Measurements from ENCODE around the gene USP48.

USP48 gene

GRCh38 chr1:21651214-21652042 lies 131.5 kb downstream of the USP48 start:
- DNase-seq: peak; percentile 57

GRCh38 chr1:21650400-21650799 lies 132.5 kb downstream of the USP48 start:
- DNase-seq: no peak

GRCh38 chr1:21649315-21649714 lies 133.6 kb downstream of the USP48 start:
- no peak for DNase-seq

GRCh38 chr1:21648791-21649190 lies 134.2 kb downstream of the USP48 start:
- DNase-seq: no peak

- no peak for DNase-seq
Observed at GRCh38 chr1:21648352-21648730, 134.6 kb downstream of the USP48 start.

GRCh38 chr1:21647431-21648351 lies 135.3 kb downstream of the USP48 start:
- peak; percentile 89 for DNase-seq

DNA sequence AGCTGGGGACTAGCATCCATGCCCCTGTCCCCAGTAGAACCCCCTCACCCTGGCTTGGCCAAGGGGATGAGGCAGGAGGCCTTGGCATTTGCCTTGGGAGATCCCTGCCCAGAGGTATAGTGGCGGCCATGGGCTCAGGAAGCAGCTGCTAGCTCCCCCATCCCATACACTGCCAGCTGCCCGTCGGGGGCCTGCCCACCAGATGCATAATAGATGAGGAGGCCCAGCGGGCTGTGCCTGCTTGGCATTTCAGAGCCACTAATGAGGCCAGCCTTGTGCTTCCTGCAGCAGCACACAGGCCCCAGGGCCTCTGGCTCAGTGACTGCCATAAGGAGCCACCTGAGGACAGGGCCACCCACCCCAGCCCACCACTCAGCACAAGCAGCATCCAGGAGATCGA lies 137.4 kb downstream of the USP48 start:
- DNase-seq: no peak

- no peak for DNase-seq
Observed at GRCh38 chr1:21644906-21645305, 138.0 kb downstream of the USP48 start.

DNA sequence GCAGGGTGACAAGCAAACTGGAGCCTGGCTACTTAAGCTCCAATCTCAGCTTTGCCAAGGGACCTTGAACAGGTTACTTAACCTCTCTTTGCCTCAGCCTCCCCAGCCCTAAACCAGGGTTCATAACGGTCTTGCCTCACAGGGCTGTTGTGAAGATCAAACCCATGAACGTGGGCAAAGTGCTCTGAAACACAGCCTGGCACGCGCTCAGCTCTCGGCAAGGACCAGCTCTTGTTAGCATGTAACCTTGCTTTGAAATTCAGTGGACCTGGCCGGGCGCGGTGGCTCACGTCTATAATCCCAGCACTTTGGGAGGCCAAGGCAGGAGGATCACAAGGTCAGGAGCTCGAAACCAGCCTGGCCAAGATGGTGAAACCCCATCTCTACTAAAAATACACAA lies 138.6 kb downstream of the USP48 start:
- no peak for DNase-seq

DNA sequence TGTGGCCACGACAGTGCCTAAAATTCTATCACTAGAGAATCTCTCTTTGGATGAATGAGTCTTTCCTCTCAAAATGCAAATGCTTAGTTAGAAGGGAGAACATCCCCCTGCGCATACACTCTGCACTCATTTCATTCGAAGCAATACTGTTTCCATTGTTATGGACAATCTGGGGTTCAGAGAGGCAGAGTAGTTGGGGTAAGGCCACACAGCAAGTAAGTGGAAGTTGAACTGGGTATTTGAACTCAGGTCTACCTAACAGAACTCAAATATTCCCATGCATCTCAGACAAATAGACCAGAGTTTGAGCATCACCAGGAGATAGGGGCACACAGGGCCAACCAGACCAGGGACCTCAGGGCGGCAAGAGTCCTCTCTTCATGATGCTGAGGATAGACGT lies 139.3 kb downstream of the USP48 start:
- DNase-seq: no peak

- no peak for DNase-seq
Observed at GRCh38 chr1:21641967-21642739, 140.8 kb downstream of the USP48 start.

DNA sequence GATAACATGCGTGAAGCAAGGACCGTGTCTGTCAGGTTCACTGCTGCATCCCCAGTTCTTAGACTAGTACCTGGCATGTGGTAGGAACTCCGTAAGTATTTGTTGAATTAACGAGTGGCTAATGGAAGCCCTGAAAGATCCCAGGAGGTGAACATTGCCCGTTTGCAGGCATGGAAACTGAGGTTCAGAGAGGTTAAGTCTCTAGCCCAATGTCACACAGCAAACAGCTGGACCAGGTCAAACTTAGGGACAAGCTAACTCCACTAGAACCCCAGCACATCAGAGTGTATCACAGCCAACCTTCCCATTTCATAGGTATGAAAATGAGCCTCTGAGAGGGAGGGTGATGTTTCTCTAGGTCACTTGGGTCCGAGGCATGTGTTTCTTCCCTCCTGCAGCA lies 141.4 kb downstream of the USP48 start:
- no peak for DNase-seq

- DNase-seq: no peak
Observed at GRCh38 chr1:21641076-21641475, 141.9 kb downstream of the USP48 start.

DNA sequence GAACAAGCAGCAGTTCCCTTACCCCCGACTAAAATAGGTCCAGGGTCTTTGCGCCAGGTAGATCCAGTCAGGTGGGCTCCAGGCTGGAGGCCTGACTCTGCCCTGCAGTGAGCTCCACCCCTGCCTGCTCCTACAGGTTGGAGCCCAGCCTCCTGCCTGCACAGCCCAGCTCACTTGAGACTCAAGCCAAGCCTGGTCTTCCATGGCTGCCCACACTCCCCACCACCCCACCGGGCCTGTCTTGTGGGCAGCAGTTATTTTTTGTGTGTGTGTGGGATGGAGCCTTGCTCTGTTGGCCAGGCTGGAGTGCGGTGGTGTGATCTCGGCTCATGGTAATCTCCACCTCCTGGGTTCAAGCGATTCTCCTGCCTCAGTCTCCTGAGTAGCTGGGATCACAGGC lies 142.3 kb downstream of the USP48 start:
- DNase-seq: no peak

DNA sequence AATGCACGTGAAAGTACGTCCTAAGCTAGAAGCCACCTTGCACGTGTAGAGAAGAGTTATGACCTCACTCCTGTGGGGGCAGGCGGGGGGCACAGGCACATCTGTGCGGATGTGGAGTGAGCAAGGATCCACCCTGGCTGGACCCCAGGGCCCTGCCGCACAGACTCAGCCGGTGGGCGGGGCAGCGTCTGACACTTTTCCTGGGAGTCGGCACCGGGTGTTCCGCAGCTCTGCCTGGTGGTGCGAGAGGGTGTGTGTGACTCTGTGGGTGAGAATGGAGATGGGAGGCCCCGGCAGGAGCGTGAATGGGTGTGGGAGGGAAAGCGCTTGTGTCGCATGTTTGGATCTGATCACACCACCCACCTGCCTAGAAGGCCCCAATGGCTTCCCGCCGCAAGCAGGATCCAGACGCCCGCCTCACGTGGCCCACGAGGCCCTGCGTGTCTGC lies 143.3 kb downstream of the USP48 start:
- no peak for DNase-seq

DNA sequence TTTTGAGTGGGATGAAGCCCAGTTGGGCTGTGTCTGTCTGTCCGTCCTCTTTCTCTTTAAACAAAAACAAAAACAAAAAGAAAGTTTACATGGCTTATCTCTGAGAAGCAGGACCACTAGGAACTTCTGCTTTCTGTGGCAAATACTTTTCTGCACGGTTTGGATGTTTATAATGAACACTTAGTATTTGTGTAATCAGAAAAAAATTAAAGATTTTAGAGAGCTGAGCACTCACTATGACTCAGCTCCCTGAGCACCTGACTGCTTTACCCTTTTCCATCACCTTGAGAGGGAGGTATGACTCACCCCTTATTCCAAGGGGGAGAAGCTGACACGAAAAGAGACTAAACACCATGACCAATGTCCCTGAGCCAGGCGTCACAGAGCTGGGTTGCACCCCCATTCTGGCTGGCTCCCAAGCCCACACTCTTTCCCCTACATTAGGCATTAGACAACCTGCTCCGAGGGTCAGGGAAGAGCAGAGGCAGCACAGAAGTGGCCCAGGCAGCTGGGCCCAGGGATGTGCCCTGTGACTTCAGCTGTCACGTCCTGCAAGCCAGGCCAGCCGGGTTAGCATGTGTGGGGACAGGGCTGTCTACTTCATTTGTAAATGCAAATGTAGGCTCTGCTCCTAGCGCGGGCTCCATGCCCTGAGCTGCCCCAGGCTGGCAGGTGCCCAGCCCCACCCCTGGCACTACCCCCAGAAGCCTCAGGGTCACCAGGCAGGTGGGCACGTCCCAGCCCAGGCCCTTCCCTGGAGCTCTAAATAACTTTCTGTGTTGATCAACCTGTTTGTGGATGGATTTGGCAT lies 144.2 kb downstream of the USP48 start:
- peak; percentile 94 for DNase-seq

DNA sequence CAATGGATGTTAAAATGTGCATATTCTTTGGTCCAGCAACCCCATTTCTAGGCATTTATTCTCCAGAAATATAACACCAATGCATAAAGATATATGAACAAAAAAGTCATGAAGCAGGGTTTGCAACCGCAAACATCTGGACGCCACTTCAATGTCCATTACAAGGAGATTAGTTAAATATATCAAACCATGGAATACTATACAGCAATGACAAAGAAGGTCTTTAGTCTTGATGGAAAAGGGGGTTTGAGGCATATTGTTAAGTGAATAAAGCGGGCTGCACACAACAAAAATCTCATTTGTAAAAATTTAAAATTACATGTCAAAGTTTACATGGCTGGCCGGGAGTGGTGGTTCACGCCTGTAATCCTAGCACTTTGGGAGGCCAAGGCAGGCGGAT lies 145.4 kb downstream of the USP48 start:
- no peak for DNase-seq

- DNase-seq: no peak
Observed at GRCh38 chr1:21636029-21636428, 146.9 kb downstream of the USP48 start.

DNA sequence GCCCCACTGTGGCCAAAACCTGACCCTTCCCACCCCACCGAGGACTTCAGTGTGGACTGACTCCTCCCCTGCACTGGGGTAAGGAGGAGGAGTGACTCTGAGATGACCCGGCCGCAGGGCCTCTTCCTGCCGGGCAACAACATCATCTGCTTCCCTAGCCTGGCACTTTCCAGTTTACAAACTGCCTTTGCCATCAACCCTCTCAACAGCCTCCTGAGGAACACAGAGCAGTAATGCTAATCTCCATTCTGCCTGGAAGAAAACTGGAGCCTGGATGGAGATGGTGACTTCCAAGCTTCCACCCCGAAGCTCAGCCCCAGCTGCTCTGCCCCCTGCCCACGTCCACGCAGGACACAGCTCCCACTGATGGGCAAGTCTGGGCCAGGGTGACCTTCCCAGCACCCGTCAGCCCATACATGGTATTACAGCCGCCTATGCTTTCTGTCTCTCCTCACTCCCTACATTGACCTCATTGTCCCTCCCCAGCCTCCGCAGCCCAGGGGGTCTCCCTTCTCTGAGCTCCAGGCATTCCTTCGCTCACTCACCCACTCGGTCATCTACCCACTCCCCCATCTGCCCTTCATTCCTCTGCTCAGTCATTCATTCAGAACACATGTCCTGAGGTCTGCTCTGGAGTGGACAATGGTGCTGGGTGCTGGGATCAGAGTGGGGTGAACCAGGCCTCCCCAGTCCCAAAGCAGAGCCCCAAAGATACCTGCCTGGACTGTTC lies 148.0 kb downstream of the USP48 start:
- no peak for DNase-seq

DNA sequence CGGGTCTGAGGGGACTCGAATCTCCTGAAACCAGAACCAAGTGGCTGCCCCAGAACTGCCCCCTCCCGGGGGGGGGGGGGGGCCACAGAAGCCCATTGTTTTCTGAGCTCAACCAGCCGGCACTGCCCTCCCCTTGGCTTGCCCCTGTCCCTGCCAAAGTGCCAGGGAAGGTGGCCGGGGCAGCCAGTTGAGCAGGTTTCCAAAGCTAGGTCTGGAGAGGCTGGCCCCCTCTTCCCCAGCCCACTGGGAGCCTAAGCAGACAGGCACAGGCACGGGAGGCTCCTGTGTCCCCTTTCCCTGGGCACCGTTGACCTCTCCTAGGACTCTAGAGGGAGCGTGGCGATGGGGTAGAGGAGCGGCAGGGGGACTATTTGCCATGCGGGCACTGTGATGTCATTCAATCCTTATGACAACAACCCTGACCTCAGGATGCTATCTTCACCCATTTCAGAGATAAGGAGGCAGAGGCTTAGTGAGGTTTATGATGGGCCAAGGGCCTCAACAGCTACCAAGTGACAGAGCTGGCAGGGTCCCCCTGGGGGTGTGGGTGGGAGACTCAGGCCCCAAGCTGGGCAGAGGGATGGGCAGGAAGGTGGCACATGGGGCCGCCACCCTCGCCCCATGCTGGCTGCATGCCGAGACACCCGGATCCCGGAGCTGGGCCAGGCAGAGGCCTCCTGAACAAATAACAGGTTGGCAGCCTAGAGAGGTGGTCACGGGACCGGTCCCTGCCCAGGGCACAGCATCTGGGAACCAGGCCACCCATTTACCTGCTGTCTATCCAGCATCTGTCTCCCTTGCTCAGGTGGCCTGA lies 148.8 kb downstream of the USP48 start:
- no peak for DNase-seq
